Lower lobe of right lung (tissue), 2 donors: ENCODE measurements around the gene TBATA. TPM values are rescaled to one million over a fixed set of nuclear protein-coding genes. Genes with fewer than 3 reads are reported as not detected.

ENCODE experiments used
- ATAC-seq, 2 donors: fragments of 200-7000 bp; cut with Tn5 transposase; one replicate each; pipeline ENCODE4 v1.9.1; 2020 to 2022; ENCODE audit warnings: mild to moderate bottlenecking in 2 of 2, moderate library complexity in 2 of 2
- DNase-seq: peaks from one replicate; pipeline ENCODE4 v3.0.0-alpha.2; 2020
- H3K27ac ChIP-seq: fragments of 200-600 bp; one replicate; pipeline ENCODE4 v1.8.0; 2022
- H3K27me3 ChIP-seq: fragments of 200-600 bp; one replicate; pipeline ENCODE4 v1.8.0; 2022; ENCODE audit warnings: low read depth
- H3K36me3 ChIP-seq: fragments of 200-600 bp; one replicate; pipeline ENCODE4 v1.8.0; 2022; ENCODE audit warnings: mild to moderate bottlenecking
- H3K4me1 ChIP-seq: fragments of 200-600 bp; one replicate; pipeline ENCODE4 v1.8.0; 2022
- H3K4me3 ChIP-seq: fragments of 200-600 bp; one replicate; pipeline ENCODE4 v1.8.0; 2022; ENCODE audit warnings: mild to moderate bottlenecking
- H3K9me3 ChIP-seq: fragments of 200-600 bp; one replicate; pipeline ENCODE4 v1.8.0; 2022
- intact Hi-C: fragments of 100-400 bp; cut with DNase I; formaldehyde crosslinking; loops from one replicate; pipeline ENCODE4 v1.11.0; 2022
- total RNA-seq: library from RNA; stranded (reverse); fragmentation: NEBNext Ultra II Directional; extraction: Animal tissue kit (Norgen Biotek cat#: 25700); gene quantifications from one replicate; pipeline ENCODE4 v1.2.1, GENCODE V29; 2021
- TF ChIP-seq, protein P1 (sequence below): fragments of 200-600 bp; IDR thresholded peaks from one replicate; pipeline ENCODE4 v1.8.0; 2022; ENCODE audit warnings: antibody characterized with exemption, mild to moderate bottlenecking
- donor health status: DM: no; HTN: yes; CAD: no; lungs with severe emphysema.

Gene TBATA
- total RNA-seq, 1 donor from 2014 or later: not detected

DNA sequence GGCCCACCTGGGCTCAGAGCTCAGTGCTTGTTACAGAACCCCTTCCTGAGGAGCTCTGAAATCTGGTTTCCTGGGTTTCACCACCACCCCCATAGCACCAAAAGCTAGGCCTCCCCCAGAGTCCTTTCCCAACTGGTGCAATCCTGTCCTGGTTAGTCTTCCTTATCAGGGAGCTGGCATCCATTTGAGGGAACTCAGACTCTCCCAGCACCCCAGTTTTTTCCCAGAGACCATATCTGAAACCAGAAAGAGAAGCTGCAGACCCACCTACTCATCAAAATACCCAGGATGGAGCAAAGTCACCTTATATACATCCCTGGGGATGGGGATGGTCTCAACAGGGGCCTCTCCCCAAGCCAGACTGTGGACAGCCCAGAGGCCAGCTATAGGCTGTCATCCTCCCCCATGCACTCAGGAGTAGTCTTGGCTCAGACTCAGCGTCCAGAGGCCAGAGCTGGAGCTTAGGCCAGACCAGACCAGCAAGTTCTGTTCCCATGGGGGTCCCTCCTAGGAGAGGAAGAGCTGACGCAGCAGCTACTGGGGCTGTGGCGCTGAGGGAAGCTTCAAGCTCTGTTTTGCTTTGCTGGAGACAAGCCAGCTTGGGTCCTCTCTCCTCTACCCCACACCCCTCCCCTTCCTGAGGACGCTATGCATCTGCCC, 3.0 kb downstream of the TBATA start:
- no peak overlapping the region for H3K27ac ChIP-seq
- H3K4me1 ChIP-seq: peaks cover 11% of the 10 kb centered on the region
- H3K4me3 ChIP-seq: no peak overlapping the region
- H3K9me3 ChIP-seq: no peaks in the 10 kb centered on the region
- ATAC-seq: no peak
- TF ChIP-seq, protein P1, sequence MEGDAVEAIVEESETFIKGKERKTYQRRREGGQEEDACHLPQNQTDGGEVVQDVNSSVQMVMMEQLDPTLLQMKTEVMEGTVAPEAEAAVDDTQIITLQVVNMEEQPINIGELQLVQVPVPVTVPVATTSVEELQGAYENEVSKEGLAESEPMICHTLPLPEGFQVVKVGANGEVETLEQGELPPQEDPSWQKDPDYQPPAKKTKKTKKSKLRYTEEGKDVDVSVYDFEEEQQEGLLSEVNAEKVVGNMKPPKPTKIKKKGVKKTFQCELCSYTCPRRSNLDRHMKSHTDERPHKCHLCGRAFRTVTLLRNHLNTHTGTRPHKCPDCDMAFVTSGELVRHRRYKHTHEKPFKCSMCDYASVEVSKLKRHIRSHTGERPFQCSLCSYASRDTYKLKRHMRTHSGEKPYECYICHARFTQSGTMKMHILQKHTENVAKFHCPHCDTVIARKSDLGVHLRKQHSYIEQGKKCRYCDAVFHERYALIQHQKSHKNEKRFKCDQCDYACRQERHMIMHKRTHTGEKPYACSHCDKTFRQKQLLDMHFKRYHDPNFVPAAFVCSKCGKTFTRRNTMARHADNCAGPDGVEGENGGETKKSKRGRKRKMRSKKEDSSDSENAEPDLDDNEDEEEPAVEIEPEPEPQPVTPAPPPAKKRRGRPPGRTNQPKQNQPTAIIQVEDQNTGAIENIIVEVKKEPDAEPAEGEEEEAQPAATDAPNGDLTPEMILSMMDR: no peak
- DNase-seq: no peak
- intact Hi-C loops: no loop called here
- H3K36me3 ChIP-seq: no peaks in the 10 kb centered on the region
- peaks cover 6% of the 10 kb centered on the region for H3K27me3 ChIP-seq

DNA sequence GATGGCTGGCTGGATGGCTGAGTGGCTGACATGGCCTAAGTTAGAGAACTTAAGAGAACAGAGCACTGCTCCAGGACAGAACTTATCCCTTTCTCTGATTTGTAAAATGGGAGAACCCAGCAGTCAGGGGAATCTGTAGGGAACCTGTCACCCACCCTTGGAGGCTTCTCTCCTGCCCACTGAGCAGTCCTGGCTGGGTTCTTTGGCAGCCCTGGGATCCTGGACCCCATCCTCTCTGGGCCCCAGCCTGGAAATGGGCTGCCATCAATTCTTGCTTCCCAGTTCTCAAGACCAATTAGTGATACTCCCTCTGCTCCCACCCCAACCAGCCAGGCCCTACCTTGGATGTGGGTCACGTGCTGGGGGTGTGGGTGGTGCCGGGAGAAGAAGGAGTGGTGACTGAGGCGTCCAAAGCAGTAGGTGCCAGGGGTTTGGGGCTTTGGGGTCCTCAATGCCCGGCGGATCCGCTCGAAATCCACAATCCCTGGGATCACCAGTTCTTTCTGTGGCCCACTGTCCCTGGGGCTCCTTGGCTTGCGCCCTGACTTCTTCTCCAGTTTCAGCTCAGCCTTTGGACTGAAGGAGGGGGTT, 3.6 kb downstream of the TBATA start:
- Histone ChIP-seq H3K27me3 (peaks cover 6% of the 10 kb centered on the region), H3K4me3 (no peak overlapping the region), H3K36me3 (no peaks in the 10 kb centered on the region), H3K9me3 (no peaks in the 10 kb centered on the region), H3K27ac (no peak overlapping the region), H3K4me1 (peaks cover 11% of the 10 kb centered on the region)
- TF ChIP-seq, protein P1: no peak
- ATAC-seq: no peak
- no peak for DNase-seq
- intact Hi-C loops: no loop called here

DNA sequence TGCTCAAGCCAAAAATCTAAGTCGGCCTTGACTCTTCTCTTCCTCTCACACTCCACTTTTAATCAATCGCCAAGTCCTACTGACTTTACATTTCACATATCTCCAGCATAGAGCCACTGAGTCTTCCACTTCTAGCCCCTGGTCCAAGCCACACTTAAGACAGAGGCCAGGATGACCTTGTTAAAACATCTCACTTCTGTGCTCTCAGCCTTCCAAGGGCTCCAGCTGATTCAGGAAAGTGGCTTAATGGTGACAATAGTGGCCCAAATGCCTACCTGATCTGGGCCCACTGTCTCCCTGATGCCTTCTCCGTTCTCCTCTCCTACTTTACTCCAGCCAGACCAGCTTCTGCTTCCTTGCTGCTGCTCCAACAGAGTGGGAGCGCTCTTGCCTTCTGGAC, 4.4 kb downstream of the TBATA start:
- ATAC-seq: no peak
- H3K27ac ChIP-seq: no peak overlapping the region
- H3K36me3 ChIP-seq: no peaks in the 10 kb centered on the region
- H3K4me3 ChIP-seq: no peak overlapping the region
- no peak for DNase-seq
- H3K27me3 ChIP-seq: peaks cover 6% of the 10 kb centered on the region
- peaks cover 11% of the 10 kb centered on the region for H3K4me1 ChIP-seq
- intact Hi-C loops: no loop called here
- TF ChIP-seq, protein P1: no peak
- no peaks in the 10 kb centered on the region for H3K9me3 ChIP-seq

DNA sequence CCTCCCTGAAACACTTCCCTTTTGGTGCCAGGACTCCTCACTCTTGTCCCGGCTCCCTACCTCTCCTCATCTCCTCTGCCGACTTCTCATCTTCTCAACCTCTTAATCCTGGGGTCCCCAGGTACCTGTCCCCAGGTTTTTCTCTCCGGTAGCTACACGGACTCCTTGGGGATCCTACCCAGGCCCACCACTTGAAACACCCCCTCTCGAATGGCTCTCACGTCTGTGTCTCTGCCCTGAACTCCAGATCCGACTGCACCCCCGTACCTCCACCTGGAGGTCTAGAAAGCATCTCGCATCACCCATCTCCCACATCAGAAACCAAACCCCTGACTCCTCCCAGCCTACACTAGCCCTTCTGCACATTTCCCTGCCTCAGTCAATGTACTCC, 4.8 kb downstream of the TBATA start:
- H3K27me3 ChIP-seq: peaks cover 5% of the 10 kb centered on the region
- H3K9me3 ChIP-seq: no peaks in the 10 kb centered on the region
- H3K4me3 ChIP-seq: no peak overlapping the region
- DNase-seq: no peak
- no peak for ATAC-seq
- intact Hi-C loops: no loop called here
- no peak overlapping the region for H3K27ac ChIP-seq
- TF ChIP-seq, protein P1: no peak
- peaks cover 6% of the 10 kb centered on the region for H3K4me1 ChIP-seq
- no peaks in the 10 kb centered on the region for H3K36me3 ChIP-seq

DNA sequence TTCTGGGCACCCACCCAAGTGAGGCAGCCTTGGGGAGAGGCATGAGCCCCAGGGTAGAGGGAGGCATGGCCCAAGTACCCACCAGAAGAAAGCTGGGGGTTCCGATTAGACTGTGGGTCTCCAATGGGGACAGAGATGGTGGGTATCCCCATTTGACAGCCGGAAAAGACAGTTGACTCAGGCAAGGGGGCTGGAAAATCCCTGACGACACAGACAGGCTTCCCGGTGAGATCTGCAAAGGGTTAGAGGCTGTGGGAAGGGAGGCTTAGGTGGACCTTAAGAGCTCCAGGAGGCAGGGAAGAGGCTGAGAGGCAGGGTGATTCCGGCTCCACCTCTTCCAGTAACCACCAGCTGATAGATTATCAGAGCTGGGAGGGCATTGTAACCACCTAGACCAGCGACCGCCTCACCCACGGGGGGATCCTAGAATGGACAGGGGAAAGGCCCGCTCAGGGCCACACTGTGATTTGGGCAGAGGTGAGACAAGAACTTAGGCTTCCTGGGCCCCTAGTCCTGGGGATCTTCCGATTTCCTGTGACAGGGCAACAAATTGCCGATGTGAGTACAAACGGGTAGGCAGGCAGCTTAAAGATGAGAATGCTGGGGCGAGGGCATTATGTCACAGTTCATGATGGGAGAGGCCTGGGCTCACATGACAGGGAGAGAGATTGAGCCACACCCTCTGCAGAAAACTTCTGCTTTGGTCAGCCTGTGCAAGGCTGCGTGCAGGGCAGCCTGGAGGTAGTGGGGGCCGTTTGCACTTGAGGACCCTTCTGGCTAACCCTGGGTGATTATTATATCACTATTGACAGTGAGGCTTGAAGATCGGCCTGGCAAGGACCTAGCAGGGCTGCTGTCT, 5.4 kb downstream of the TBATA start:
- intact Hi-C loops: no loop called here
- no peaks in the 10 kb centered on the region for H3K9me3 ChIP-seq
- no peaks in the 10 kb centered on the region for H3K27me3 ChIP-seq
- ATAC-seq (peak; percentile 63 to 74), DNase-seq (peak; percentile 55)
- TF ChIP-seq, protein P1: no peak
- H3K36me3 ChIP-seq: no peaks in the 10 kb centered on the region
- H3K27ac ChIP-seq: no peak overlapping the region
- peaks cover 4% of the 10 kb centered on the region for H3K4me1 ChIP-seq
- H3K4me3 ChIP-seq: no peak overlapping the region
